ENCODE measurements around the gene AFAP1L2. TPM values are rescaled to one million over a fixed set of nuclear protein-coding genes. Genes with fewer than 3 reads are reported as not detected.

AFAP1L2 gene
- total RNA-seq, 5 donors from 2014 or later (not counting 1 experiment from before 2014, with no cell fraction given) = 1.0 to 3.8 (median 2.1) TPM

DNA sequence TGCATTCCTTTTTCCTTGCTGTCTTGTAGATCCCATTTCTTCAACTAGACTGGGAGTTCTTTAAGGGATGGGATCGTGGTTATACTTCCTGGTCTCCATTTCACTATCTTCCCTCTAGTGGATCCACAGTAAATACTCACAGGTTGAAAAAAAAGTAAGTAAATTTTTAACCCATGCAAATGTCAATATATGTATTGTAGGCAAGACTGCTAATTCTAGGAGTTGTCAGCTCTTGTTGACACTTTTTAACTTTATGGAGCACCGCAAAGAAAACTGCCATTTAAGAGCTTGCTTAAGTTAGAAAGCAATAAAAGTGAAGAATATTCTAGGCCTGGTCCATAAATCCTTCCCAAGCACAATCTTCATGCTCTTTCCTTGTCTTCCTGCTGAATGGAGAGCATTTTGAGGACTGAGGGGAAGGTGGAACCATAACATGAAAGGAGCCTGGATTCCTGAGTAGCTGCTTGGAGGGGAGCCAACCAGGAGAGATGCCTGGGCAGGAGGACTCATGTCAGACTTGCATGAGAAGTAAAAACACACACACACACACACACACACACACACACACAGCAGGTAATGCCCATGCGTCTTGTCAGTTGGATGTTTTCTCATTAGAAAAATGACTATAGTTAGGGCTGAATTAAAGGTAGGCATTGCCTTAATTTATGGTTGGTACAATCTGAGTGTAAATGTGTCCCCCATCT lies 133.1 kb downstream of the AFAP1L2 start:
- ChIA-PET POLR2A (no interaction called here), CTCF (interaction anchor here in 1 of 2 donors (0.5 kb wide), 1 partner anchor 8 kb away, joined by 5 read pairs; no protein-coding TSS in a partner anchor)
- no peaks in the 10 kb centered on the region for H3K4me1 Mint-ChIP-seq
- Histone ChIP-seq H3K9me3 (no peaks in the 10 kb centered on the region), H3K27ac (ENCODE audit: low read length) (no peak overlapping the region), H3K4me1 (ENCODE audit: control insufficient read depth in 1 of 2, extremely low read depth in 1 of 2, insufficient read depth in 2 of 2, low read length in 2 of 2) (no peaks in the 10 kb centered on the region), H3K27me3 (replicated peaks in 1 of 2; ENCODE audit: control insufficient read depth in 2 of 2, extremely low read depth in 1 of 2, insufficient read depth in 2 of 2, low read length in 1 of 2) (peaks cover 0 to 3% of the 10 kb centered on the region in 2 experiments), H3K4me3 (ENCODE audit: control insufficient read depth in 1 of 2, extremely low read depth in 1 of 2, low read length in 1 of 2) (no peak overlapping the region), H3K36me3 (ENCODE audit: control insufficient read depth in 2 of 2, extremely low read depth in 1 of 2, insufficient read depth in 1 of 2, low read length in 1 of 2) (no peaks in the 10 kb centered on the region)
- H3K27me3 Mint-ChIP-seq = peaks cover 5 to 9% of the 10 kb centered on the region in 2 donors
- H3K27ac Mint-ChIP-seq = no peak overlapping the region
- ATAC-seq (replicated peaks in 1 of 4) = no peak
- H3K9me3 Mint-ChIP-seq = no peaks in the 10 kb centered on the region
- no CpG with 5 or more reads among the region's 3 CpGs for WGBS (ENCODE audit: insufficient coverage)
- H3K36me3 Mint-ChIP-seq = no peaks in the 10 kb centered on the region
- DNase-seq = no peak
- H3K4me3 Mint-ChIP-seq = no peak overlapping the region

DNA sequence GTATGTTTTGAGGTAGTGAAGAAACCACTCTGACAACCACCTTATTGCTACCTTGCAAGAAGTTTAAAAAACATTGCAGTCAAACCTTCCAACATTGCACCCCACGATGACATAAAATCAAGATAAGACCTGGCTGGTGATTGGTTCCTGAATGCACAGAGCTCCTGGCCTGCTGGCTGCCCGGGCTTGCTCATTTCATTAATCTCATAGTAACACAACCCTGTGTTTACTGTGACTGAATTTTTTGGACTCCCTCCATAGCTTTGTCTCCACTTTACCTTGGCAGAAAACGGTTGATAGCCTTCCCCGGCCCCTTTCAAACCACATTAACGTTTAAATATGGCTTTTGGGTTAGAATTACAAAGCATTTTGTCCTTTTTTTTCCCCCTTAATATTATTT lies 137.8 kb downstream of the AFAP1L2 start:
- Mint-ChIP-seq H3K27me3 (no peaks in the 10 kb centered on the region), H3K4me1 (no peaks in the 10 kb centered on the region), H3K27ac (no peak overlapping the region), H3K4me3 (no peak overlapping the region), H3K36me3 (no peaks in the 10 kb centered on the region), H3K9me3 (no peaks in the 10 kb centered on the region)
- POLR2A ChIA-PET = no interaction called here
- 27% methylated on average over 2 of the region's 5 CpGs for WGBS (ENCODE audit: insufficient coverage)
- Histone ChIP-seq H3K27me3 (replicated peaks in 1 of 2; ENCODE audit: control insufficient read depth in 2 of 2, extremely low read depth in 1 of 2, insufficient read depth in 2 of 2, low read length in 1 of 2) (no peaks in the 10 kb centered on the region), H3K9me3 (no peaks in the 10 kb centered on the region), H3K4me1 (ENCODE audit: control insufficient read depth in 1 of 2, extremely low read depth in 1 of 2, insufficient read depth in 2 of 2, low read length in 2 of 2) (no peaks in the 10 kb centered on the region), H3K27ac (ENCODE audit: low read length) (no peak overlapping the region), H3K4me3 (ENCODE audit: control insufficient read depth in 1 of 2, extremely low read depth in 1 of 2, low read length in 1 of 2) (no peak overlapping the region), H3K36me3 (ENCODE audit: control insufficient read depth in 2 of 2, extremely low read depth in 1 of 2, insufficient read depth in 1 of 2, low read length in 1 of 2) (no peaks in the 10 kb centered on the region)
- CTCF ChIA-PET = no interaction called here
- no peak for ATAC-seq (replicated peaks in 1 of 4)
- no peak for DNase-seq

DNA sequence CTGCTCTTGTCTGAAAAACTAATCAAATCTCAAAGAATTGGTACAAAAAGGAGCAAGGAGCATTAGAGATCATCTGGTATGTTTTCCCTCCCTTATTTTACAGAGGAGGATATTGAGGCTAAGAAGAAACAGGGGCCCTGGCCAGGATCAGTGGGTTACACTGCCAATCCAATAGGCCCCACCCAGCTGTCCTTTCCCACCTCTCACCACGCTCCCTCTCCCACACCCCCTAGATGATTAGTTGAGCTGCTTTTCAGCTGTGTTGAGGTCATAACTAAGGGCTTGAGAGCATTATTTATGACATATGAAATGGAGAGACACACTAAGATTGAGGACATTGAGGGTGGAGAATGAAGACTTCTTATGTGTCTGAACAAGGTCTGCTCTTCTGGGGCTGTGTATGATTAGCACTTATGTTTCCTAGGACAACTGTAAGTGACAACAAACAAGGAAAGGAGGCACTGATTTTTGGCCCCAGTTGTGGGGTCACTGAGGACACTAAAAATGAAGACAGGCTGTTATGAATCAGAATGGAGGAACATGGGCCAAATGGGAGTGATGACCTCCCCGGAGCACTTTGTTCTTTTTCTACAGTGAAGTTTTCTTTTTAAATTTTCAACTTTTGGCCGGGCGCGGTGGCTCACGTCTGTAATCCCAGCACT lies 138.8 kb downstream of the AFAP1L2 start:
- Mint-ChIP-seq H3K4me3 (no peak overlapping the region), H3K27me3 (no peaks in the 10 kb centered on the region), H3K4me1 (no peaks in the 10 kb centered on the region), H3K36me3 (no peaks in the 10 kb centered on the region), H3K9me3 (no peaks in the 10 kb centered on the region), H3K27ac (no peak overlapping the region)
- POLR2A ChIA-PET = no interaction called here
- Histone ChIP-seq H3K27me3 (replicated peaks in 1 of 2; ENCODE audit: control insufficient read depth in 2 of 2, extremely low read depth in 1 of 2, insufficient read depth in 2 of 2, low read length in 1 of 2) (no peaks in the 10 kb centered on the region), H3K4me1 (ENCODE audit: control insufficient read depth in 1 of 2, extremely low read depth in 1 of 2, insufficient read depth in 2 of 2, low read length in 2 of 2) (no peaks in the 10 kb centered on the region), H3K27ac (ENCODE audit: low read length) (no peak overlapping the region), H3K9me3 (no peaks in the 10 kb centered on the region), H3K36me3 (ENCODE audit: control insufficient read depth in 2 of 2, extremely low read depth in 1 of 2, insufficient read depth in 1 of 2, low read length in 1 of 2) (no peaks in the 10 kb centered on the region), H3K4me3 (ENCODE audit: control insufficient read depth in 1 of 2, extremely low read depth in 1 of 2, low read length in 1 of 2) (no peak overlapping the region)
- no peak for ATAC-seq (replicated peaks in 1 of 4)
- WGBS (ENCODE audit: insufficient coverage) = 87% methylated on average over 5 of the region's 6 CpGs
- no peak for DNase-seq
- CTCF ChIA-PET = no interaction called here

DNA sequence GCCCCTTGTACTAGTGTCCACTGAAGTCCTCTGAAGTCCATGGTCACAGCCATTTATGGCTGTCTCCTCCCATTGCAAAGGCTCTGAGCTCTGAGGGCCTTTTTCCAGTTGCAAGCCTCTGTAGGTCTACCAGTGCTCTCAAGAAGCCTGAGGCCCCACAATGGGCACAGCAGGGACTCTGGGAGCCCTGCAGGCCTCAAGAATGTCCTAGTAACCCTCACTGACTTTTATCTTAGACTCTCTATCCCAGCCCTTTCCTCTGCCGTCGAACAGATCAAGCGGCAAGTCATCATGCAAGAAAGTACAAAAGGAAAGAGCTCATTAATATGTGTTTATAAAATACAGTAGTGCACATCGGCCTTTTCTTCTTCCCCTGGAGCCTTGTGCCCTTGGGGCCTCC lies 141.8 kb downstream of the AFAP1L2 start:
- Histone ChIP-seq H3K4me1 (ENCODE audit: control insufficient read depth in 1 of 2, extremely low read depth in 1 of 2, insufficient read depth in 2 of 2, low read length in 2 of 2) (no peaks in the 10 kb centered on the region), H3K9me3 (no peaks in the 10 kb centered on the region), H3K36me3 (ENCODE audit: control insufficient read depth in 2 of 2, extremely low read depth in 1 of 2, insufficient read depth in 1 of 2, low read length in 1 of 2) (no peaks in the 10 kb centered on the region), H3K27me3 (replicated peaks in 1 of 2; ENCODE audit: control insufficient read depth in 2 of 2, extremely low read depth in 1 of 2, insufficient read depth in 2 of 2, low read length in 1 of 2) (no peaks in the 10 kb centered on the region), H3K4me3 (ENCODE audit: control insufficient read depth in 1 of 2, extremely low read depth in 1 of 2, low read length in 1 of 2) (no peak overlapping the region), H3K27ac (ENCODE audit: low read length) (no peak overlapping the region)
- H3K36me3 Mint-ChIP-seq = no peaks in the 10 kb centered on the region
- no peak overlapping the region for H3K27ac Mint-ChIP-seq
- DNase-seq (no peak), ATAC-seq (replicated peaks in 1 of 4) (no peak)
- H3K27me3 Mint-ChIP-seq = no peaks in the 10 kb centered on the region
- H3K9me3 Mint-ChIP-seq = no peaks in the 10 kb centered on the region
- CTCF ChIA-PET = interaction anchor here in 1 of 2 donors (0.7 kb wide), 1 partner anchor 9 kb away, joined by 5 read pairs; no protein-coding TSS in a partner anchor
- no peak overlapping the region for H3K4me3 Mint-ChIP-seq
- peaks cover 6 to 13% (median 11%) of the 10 kb centered on the region in 3 donors for H3K4me1 Mint-ChIP-seq
- POLR2A ChIA-PET = no interaction called here
- WGBS (ENCODE audit: insufficient coverage) = 86% methylated on average over 1 of the region's 4 CpGs

DNA sequence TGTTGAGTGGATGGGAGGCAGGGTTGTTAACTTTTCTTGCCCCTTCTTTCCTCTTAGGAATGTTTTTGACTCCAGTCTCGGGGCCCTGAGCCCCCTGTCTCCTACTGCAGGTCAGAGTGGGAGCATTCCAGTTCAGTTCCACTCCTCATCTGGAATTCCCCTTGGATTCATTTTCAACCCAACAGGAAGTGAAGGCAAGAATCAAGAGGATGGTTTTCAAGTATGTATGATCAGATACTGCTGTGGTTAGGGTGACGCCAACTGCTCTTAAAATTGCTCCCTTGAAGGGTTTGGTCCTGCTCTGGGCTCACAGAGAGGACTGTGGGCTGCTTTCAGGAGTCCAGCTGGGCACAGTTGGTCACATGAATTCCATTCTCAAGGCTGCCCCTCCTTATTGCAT lies 143.2 kb downstream of the AFAP1L2 start:
- H3K27me3 ChIP-seq (replicated peaks in 1 of 2; ENCODE audit: control insufficient read depth in 2 of 2, extremely low read depth in 1 of 2, insufficient read depth in 2 of 2, low read length in 1 of 2) = no peaks in the 10 kb centered on the region
- no peak for ATAC-seq (replicated peaks in 1 of 4)
- no peaks in the 10 kb centered on the region for H3K27me3 Mint-ChIP-seq
- H3K36me3 ChIP-seq (ENCODE audit: control insufficient read depth in 2 of 2, extremely low read depth in 1 of 2, insufficient read depth in 1 of 2, low read length in 1 of 2) = no peaks in the 10 kb centered on the region
- no peak overlapping the region for H3K4me3 Mint-ChIP-seq
- ChIA-PET CTCF (no interaction called here), POLR2A (no interaction called here)
- H3K4me3 ChIP-seq (ENCODE audit: control insufficient read depth in 1 of 2, extremely low read depth in 1 of 2, low read length in 1 of 2) = no peak overlapping the region
- no peak for DNase-seq
- H3K36me3 Mint-ChIP-seq = no peaks in the 10 kb centered on the region
- H3K27ac Mint-ChIP-seq = no peak overlapping the region
- no peak overlapping the region for H3K27ac ChIP-seq (ENCODE audit: low read length)
- no peaks in the 10 kb centered on the region for H3K4me1 ChIP-seq (ENCODE audit: control insufficient read depth in 1 of 2, extremely low read depth in 1 of 2, insufficient read depth in 2 of 2, low read length in 2 of 2)
- H3K9me3 Mint-ChIP-seq = no peaks in the 10 kb centered on the region
- WGBS (ENCODE audit: insufficient coverage) = 67% methylated on average over 1 of the region's 2 CpGs
- H3K4me1 Mint-ChIP-seq = peaks cover 6 to 13% (median 11%) of the 10 kb centered on the region in 3 donors
- H3K9me3 ChIP-seq = no peaks in the 10 kb centered on the region

DNA sequence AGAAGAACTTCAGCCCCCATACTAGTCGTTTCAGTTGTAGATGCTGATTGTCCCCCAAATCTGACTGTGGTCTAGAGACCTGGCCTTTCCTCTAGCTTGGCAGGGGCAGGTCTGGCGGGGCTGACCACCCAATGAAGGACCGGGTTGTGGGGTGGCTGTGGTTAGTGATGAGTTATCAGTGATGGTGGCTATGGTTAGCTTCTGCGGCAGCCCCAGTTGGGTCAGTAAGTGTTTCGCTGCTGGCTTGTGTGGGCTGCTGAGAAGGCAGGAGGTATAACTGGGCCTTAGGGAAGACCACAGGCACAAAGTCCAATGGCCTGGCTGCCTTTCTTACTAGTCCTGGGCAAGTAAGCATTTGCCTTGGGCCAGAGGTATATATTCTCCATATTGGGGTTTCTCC lies 143.9 kb downstream of the AFAP1L2 start:
- Histone ChIP-seq H3K9me3 (no peaks in the 10 kb centered on the region), H3K27me3 (replicated peaks in 1 of 2; ENCODE audit: control insufficient read depth in 2 of 2, extremely low read depth in 1 of 2, insufficient read depth in 2 of 2, low read length in 1 of 2) (no peaks in the 10 kb centered on the region), H3K4me3 (ENCODE audit: control insufficient read depth in 1 of 2, extremely low read depth in 1 of 2, low read length in 1 of 2) (no peak overlapping the region), H3K36me3 (ENCODE audit: control insufficient read depth in 2 of 2, extremely low read depth in 1 of 2, insufficient read depth in 1 of 2, low read length in 1 of 2) (no peaks in the 10 kb centered on the region), H3K27ac (ENCODE audit: low read length) (no peak overlapping the region), H3K4me1 (ENCODE audit: control insufficient read depth in 1 of 2, extremely low read depth in 1 of 2, insufficient read depth in 2 of 2, low read length in 2 of 2) (no peaks in the 10 kb centered on the region)
- 91% methylated on average over 4 of the region's 5 CpGs for WGBS (ENCODE audit: insufficient coverage)
- Mint-ChIP-seq H3K27ac (no peak overlapping the region), H3K36me3 (no peaks in the 10 kb centered on the region), H3K4me1 (peaks cover 6 to 13% (median 11%) of the 10 kb centered on the region in 3 donors), H3K4me3 (no peak overlapping the region), H3K9me3 (no peaks in the 10 kb centered on the region), H3K27me3 (no peaks in the 10 kb centered on the region)
- DNase-seq (no peak), ATAC-seq (replicated peaks in 1 of 4) (no peak)
- POLR2A ChIA-PET = no interaction called here
- CTCF ChIA-PET = no interaction called here

All from T-cell (primary cell).